Activated CD4-positive, alpha-beta T cell treated with anti-CD3 and anti-CD28 coated beads, Interleukin-2, Interleukin-6, amounts not matched to agents 100 ng/mL and 50 ng/mL, durations not matched to agents 16 hours and 8 hours (primary cell): Measurements from ENCODE around the gene RIMS4.

Experiments
- DNase-seq: peaks from one replicate; pipeline ENCODE4 v3.0.0-alpha.2; 2020

Gene RIMS4

GRCh38 chr20:44715499-44716308 is 94.6 kb downstream of the RIMS4 start:
- DNase-seq, result no peak

GRCh38 chr20:44714701-44715498 is 95.4 kb downstream of the RIMS4 start, which contains the start of gene CCN5:
Gene CCN5 (plus strand): TSS chr20:44715369. CDS start chr20:44715391, 22 bp downstream.
- no peak for DNase-seq

GRCh38 chr20:44714102-44714700 is 96.1 kb downstream of the RIMS4 start:
- DNase-seq, result no peak

- no peak for DNase-seq
Observed at GRCh38 chr20:44711237-44711636, 99.1 kb downstream of the RIMS4 start.

- DNase-seq, result no peak
Observed at GRCh38 chr20:44709797-44710196, 100.5 kb downstream of the RIMS4 start.

GRCh38 chr20:44709380-44709779 is 101.0 kb downstream of the RIMS4 start:
- no peak for DNase-seq

- no peak for DNase-seq
Observed at GRCh38 chr20:44707018-44707579, 103.2 kb downstream of the RIMS4 start.

GRCh38 chr20:44706301-44707017 is 103.9 kb downstream of the RIMS4 start:
- DNase-seq, result no peak

GRCh38 chr20:44705364-44706094 is 104.8 kb downstream of the RIMS4 start:
- no peak for DNase-seq

- no peak for DNase-seq
Observed at GRCh38 chr20:44704551-44704971, 105.8 kb downstream of the RIMS4 start.

GRCh38 chr20:44703956-44704488 is 106.3 kb downstream of the RIMS4 start:
- no peak for DNase-seq

- no peak for DNase-seq
Observed at GRCh38 chr20:44703183-44703925, 107.0 kb downstream of the RIMS4 start.

- no peak for DNase-seq
Observed at GRCh38 chr20:44702776-44703175, 107.6 kb downstream of the RIMS4 start.

- DNase-seq, result no peak
Observed at GRCh38 chr20:44701858-44702256, 108.5 kb downstream of the RIMS4 start.
